DOHH2 (cell line): ENCODE data around the gene GALNT17.

Experiments used
- EZH2phosphoT487 ChIP-seq: fragments of 200-600 bp; sonication (generic); IDR thresholded peaks from 2 replicates; pipeline ENCODE4 v1.6.1; 2017; ENCODE audit warnings: borderline replicate concordance, mild to moderate bottlenecking, antibody characterized with exemption, low read length, moderate library complexity, mixed read lengths
- TF ChIP-seq, protein P1 (sequence below): fragments of 200-600 bp; sonication (generic); IDR thresholded peaks from one replicate; pipeline ENCODE4 v1.5.1; 2014; ENCODE audit warnings: antibody characterized with exemption, mild to moderate bottlenecking, low read depth, low read length; ENCODE audit not compliant: poor library complexity, severe bottlenecking

DNA sequence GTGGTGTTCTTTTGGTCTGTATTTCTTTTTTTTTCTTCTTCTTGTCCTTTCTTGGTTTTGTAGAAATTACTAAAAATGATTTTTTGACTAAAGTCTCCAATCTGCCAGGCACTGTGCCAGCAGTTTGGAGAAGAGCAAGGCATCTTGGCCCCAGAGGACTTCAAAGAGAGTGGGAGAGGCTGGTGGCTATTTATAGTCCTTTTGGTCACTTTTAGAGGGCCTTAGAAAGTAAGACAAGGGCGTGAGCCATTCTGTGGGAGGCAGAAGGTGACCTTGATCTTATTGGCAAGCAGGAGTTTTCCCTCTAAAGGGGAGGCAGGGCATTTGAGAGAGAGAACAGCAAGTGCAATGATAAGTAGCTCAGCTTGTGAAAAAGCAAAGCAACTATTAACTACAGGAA lies 211.9 kb downstream of the GALNT17 start:
- TF ChIP-seq, protein P1, sequence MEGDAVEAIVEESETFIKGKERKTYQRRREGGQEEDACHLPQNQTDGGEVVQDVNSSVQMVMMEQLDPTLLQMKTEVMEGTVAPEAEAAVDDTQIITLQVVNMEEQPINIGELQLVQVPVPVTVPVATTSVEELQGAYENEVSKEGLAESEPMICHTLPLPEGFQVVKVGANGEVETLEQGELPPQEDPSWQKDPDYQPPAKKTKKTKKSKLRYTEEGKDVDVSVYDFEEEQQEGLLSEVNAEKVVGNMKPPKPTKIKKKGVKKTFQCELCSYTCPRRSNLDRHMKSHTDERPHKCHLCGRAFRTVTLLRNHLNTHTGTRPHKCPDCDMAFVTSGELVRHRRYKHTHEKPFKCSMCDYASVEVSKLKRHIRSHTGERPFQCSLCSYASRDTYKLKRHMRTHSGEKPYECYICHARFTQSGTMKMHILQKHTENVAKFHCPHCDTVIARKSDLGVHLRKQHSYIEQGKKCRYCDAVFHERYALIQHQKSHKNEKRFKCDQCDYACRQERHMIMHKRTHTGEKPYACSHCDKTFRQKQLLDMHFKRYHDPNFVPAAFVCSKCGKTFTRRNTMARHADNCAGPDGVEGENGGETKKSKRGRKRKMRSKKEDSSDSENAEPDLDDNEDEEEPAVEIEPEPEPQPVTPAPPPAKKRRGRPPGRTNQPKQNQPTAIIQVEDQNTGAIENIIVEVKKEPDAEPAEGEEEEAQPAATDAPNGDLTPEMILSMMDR = no peak
- no peak for TF ChIP-seq EZH2phosphoT487
